Limb (tissue), 2 donors: Measurements from ENCODE around the gene COLGALT1.

Experiments used
- DNase-seq, 2 donors: peaks; one replicate each; pipeline ENCODE4 v3.0.0-alpha.2; 2016; ENCODE audit errors: extremely low spot score in 2 of 2

Gene COLGALT1

DNA sequence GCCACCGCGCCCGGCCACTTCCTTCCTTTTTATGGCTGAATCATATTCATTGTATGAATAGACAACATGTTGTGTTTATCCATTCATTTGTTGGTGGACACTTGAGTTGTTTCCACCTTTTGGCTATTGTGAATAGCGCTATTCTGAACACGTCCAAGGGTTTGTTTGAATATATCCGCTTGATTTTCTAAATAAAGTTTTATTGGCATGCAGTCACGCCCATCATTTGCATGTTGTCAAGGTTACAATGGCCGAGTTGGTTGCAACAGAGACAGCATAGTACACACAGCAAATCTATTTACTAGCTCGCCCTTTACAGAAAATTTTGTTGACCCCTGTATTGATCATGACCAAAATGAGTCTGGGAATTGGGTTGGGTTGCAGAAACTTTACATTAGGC is 43.5 kb downstream of the COLGALT1 start:
- DNase-seq: no peak

DNA sequence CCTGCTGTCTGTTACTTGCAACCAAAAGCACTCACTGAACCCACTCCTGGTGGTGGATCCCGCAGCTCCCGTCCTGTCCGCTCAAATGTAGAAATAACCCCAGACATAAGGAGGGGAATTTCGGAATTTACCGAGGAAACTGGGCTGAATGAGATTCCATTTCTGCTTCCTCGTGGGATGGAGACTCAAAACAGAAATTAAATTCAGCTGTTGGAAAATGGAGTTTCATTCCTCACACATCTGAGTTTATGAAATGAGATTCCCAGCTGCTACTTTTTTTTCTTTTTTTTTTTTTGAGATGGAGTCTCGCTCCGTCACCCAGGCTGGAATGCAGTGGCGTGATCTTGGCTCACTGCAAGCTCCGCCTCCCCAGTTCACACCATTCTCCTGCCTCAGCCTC is 44.3 kb downstream of the COLGALT1 start:
- DNase-seq: no peak

DNA sequence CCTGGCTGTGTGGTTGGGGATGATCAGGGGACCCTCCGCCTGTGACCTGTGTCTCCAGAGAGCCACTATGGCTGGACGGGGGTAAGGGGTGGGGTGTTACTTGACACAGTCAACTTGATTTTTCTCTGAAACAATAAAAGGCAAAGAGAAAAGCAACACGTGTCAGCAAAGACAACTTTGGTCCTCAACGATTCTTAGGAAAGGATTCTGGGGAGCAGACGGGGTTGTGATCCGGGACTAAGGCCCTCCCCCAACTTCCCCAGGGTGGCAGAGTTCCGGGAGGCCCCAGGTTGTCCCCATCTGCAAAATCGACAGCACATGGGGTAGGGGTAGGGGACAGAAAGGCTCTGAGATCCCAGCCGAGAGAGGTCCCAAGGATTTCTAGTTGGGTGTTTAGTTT is 46.2 kb downstream of the COLGALT1 start:
- DNase-seq: no peak

DNA sequence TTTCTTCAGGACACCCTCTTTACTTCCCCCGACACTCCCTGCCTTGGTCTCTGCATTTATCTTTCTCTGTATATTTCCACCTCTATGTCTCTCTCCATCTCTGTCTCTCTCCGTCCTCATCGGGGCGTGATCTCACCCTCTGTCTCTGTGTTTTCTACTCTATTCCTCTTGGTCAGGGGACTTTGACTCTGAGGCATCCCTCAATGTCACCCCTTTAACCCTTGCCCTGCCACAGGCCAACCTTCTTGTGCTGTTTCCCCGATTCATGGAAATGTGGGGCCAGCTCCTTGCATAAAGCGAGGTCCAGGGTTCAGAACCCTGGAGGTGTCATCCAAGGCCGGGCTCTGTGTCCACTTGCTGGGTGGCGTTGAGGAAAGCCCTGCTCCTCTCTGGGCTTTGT is 46.8 kb downstream of the COLGALT1 start:
- DNase-seq: no peak

DNA sequence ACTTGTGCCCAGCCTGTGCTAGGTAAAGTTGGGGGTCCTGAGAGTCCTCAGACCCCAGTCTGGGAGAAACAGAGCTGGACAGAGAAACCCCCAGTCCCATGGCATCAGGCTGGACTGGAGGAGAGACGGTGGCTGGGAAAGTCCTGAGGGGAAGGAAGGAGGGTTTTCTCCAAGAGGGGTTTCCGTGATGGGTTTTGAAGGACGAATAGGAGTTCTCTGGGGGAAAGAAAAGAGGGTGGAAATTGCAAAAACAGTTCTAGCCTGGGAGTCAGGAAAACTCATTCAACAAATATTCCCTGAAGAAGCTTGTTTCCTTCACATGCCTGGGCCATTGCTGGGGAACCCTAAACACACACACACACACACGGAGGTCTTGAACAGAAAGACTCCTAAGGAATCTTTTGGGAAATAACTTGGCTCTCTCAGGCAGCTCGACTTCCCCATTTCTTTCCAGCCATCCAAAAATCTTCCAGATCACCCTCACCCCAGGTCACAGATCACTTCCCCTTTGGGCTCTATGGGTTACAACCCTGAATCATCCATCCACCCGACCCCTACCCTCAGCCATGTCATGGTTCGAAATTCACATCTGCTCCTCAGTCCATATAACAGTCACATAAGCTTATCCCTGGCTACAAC is 47.5 kb downstream of the COLGALT1 start:
- no peak for DNase-seq

DNA sequence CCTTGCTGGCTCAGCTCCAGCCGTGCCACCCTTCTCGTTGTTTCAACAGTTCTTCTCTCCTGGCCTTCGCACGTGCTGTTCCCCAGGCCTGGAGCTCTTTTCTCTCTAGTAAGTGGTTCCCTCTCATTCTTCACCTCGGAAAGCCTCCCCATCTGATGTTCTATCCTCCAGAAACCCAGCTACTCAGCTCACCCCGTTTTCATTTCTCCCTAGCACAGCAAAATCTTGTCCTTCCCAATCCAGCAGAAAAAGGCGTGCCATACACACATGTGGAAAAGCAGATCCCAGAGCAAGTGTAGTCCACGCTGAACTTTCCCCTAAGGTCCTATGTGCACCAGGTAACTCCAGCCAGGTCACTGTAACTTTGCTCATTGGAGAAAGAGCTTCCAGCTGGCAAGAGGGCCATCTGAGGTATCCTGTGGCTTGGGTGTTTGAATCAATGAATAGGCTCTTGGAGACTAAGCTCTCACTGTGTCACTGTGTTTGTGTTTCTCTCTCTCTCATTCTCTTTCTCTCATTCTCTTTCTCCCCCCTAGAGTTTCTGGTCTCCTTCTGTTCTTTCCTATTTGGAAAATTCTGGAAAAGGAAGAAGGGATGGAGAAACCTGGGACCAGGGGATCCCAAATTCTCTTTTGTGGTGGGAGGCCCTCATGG is 49.0 kb downstream of the COLGALT1 start:
- DNase-seq: no peak

DNA sequence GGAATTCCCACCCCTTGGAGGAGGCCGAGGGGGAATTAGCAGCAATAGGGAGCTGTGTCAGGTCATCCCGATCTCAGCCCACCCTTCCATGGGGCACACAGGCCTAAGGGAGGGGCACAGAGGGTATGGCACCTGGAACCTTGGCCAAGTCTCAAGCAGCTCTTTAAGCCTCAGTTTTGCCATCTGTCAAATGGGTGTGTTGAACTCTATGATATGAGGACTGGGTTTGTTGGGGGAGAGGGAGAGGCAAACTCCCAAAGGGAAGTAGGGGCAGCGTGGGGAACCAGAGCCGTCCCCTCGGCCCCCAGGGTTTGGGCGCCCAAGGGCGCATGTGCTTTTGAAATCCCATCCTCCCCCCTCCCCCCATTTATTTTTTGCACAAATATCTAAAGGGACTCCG is 49.7 kb downstream of the COLGALT1 start:
- no peak for DNase-seq

DNA sequence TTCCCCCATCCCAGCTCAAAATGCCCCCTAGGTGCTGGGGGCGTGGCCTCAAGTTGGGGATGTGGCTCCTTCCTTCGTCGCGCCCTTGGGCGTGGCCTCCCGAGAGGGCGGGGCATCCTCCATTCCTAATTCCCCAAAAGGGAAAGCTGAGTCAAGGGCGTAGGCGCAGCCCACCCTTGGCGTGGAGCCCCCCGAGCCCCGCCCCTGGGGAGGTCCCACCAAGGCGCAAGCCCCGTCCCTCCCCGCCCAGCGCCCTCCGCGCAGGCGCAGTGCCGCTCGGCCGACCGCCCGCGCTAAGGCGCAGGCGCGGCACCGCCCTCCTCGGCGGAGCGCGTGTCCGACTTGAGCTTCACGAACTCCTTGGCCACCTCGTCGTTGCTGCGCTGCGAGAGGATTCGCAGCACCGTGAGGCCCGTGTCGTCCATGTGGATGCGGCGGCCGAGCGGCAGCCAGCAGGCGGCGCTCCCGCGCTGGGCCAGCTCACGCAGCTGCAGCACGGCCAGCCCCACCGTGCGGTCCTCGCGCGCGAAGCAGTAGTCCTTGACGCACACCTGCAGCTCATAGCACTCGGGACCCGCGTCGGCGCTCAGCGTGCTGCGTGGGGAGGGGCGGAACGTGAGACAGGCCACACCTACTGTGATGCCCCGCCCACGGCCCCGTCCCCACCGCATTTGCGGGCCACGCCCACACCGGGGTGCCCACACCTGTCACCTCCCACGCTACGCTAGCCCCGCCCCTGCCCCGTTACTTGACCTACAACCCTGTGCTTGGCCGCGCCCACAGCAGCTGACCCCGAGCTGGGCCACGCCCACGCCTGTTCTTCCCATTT is 50.5 kb downstream of the COLGALT1 start:
- DNase-seq: peak; percentile 70 to 90

DNA sequence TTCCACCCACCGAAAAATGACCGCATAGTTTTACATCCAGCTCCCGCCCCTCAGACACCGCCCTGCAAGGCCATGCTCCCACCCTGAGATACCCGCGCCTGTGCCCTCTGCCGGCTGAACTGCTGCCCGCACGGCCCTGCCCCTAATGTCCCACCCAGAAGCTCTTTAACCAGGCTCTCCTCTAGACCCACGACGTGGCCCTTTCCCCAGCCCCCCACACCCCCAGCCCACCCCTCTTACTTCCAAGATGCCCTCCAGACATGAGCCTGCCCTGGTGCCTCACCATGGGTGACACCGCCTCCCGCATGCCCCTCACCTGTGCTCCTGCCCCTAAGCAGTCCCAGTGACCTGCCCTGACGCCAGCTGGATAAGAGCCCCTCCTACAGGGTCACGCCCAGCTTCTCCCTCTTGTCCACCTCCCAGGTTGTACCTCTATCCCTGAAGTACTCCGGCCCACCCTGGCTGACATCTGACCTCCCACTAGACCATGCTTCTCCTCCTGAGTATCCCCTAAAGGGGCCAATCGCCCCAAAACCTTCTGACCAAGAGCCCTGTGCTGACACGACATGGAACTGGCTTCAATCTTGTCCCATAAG is 51.2 kb downstream of the COLGALT1 start:
- DNase-seq: no peak

DNA sequence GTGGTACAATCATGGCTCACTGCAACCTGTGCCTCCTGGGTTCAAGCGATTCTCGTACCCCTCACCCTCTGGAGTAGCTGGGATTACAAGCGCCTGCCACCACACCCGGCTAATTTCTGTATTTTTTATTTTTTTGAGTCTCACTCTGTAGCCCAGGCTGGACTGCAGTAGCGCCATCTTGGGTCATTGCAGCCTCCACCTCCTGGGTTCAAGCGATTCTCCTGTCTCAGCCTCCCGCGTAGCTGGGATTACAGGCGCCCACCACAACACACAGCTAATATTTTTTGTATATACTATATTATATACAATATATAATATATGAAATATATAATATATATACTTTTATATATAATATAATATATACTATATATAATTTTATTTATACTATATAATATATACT is 52.5 kb downstream of the COLGALT1 start:
- no peak for DNase-seq

DNA sequence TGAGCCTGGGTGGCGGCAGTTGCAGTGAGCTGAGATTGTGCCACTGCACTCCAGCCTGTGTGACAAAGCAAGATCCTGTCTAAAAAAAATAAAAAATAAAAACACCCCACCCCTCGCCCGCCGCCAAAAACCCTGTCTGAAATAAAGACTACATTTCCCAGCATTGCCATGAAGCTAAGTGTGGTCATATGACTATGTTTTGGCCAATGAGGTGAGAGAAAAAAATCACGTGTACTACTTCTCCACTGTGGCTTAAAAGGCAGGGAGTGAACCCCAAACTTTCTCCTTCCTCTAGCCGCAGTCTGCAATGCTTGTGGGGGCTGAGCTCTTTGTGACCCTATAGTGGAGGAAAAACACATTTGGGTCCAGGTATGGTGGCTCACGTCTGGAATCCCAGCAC is 54.9 kb downstream of the COLGALT1 start:
- no peak for DNase-seq

DNA sequence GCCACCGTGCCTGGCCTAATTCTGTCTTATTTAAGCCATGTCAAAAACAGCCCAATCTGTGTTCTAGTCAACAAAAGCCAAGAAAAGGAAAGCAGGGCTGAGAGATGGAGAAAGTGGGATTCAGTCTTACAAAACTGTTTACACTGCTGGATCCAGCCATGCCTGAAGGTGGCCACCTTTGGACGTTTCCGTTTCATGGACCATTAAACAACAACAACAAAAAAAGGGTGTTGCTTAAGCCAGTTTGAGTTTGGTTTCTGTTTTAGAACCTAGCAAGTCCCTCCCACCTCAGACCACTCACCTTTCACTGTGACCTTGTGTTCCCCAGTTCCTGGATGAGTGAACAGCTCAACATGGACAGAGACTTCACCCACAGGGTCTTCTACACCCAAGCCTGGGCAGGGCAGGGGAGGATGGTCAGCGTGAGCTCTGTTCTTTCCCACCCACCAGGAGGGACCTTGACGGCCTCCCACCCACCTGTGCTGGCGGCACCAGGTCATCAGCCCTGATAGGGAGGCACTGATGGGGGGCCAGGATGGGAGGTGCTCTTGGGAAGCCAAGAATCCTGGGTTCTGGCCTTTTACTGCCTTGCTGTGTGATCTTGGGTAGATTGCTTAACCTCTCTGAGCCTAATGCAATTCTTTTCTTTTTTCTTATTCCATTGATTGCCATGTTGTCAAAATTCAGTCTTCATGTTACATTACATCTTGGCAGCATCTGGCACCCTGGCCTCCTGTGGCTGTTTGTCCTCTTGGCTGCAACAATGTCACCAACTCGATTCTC is 56.2 kb downstream of the COLGALT1 start:
- DNase-seq: no peak

DNA sequence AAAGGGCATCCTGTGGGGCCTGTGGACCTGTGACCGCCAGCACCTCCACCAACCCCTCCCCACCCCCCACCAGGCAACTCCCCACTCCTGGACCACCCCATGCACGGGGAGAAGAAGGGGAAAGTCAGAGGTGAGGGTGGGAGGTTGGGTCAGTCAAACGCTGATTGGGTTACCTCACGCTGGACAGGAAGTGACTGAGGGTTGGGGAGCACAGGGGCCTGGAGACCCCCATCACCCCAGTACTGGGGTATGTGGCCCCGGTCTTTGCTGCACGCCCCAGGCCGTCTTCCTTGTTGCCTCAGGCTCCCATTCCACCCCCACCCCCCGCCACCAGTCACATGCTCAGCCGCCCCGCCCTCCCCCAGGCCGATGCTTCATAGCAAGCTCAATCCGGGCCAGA is 59.0 kb downstream of the COLGALT1 start:
- DNase-seq: no peak

DNA sequence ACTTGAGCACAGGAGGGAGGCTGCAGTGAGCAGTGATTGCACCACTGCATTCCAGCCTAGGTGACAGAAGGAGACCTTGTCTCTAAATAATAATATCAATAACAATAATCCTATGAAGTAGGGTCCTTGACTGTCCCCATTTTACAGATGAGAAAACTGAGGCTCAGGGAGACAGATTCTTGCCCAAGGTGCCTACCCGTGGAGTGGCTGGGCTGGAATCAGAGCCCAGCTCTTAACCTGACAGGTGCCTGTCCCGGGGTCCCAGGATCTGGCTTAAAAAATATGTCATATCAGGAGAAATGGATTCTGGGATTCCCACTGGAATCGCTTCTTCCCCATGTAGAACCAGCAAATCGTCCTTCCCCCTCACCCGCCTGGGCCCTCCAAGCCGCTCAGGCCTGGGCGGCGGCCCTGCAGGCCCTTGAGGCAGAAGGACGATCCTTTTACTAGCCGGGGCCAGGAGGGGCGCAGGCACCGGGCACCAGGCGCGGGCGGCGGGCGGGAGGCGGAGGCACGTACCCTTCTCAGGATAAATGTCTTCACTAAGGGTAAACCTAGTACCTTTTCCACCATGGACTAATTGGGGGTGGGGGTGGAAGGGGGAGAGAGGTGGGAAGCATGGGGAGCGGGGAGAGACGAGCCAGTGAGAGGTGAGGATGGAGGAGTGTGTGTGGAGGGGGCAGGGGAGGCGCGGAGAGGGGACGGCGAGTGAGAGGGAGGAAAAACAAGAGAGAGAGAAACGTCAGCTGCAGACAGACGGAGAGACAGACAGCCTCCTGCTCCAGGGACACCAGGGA is 60.6 kb downstream of the COLGALT1 start:
- DNase-seq: no peak

DNA sequence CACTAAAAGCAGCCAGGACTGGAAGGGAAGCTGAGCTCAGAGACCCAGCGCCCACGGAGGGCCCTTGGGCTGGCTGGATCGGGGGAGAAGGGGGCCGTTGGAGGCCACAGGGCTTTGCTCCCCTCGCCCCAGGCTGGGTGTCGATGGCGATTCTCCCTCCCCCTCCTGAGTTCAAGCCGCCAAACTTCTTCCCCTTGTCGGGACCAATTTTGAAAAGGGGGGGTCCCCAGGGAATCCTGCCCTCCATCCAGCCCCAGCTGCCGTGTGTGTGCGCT is 61.2 kb downstream of the COLGALT1 start:
- DNase-seq: no peak

DNA sequence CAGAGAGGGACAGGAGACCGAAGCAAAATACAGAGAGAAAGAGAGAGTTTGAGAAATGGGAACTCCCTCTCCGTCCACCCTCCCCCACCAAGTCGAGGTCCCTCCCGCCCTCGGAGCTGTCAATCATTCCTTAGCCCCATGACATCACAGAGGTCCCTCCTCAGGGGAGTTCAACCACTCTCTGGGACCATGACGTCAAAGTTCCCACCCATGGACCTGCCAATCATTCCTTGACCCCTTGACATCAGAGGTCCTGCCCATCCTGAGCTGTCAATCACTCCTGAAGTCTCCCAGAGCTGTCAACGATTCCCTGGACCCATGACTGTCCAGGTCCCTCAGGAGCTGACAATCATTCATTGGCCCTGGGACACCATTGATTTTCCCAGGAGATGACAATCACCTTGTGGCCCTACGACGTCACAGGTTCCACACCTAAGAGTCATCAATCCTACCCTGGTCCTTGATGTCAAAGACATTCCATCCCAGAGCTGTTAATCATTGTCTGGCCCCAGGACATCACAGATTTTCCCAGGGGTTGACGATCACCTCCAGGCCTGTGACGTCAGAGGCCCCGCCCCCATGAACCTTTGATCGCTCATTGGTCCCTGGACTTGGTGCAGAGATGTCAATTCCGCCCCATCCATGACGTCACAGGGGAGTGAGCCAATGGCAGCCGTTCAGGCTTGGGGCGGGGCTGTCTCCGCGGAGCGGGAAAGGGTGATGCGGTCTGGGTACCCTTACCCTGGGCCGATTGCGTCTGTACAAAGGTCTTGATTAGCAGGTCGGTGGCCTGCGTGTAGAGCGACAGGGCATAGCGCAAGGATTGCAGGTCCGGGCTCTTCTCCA is 61.7 kb downstream of the COLGALT1 start:
- no peak for DNase-seq

DNA sequence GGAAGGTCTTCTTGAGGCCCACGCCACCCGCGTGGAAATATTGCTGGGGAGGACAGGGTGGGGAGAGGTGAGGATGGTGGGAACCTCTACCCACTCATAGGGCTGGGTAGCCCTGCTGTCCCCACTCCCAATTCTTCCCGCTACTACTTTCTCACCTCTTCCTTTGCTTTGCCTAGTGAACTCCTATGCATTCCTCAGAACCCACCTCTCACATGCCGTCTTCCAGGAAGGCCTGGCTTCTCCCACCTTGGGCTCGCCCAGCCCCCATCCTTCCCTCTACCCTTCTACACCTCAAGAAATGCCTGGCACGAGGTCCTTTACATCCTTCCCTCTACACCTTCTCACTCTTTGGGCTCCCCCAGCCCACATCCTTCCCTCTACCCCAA is 62.4 kb downstream of the COLGALT1 start:
- no peak for DNase-seq

DNA sequence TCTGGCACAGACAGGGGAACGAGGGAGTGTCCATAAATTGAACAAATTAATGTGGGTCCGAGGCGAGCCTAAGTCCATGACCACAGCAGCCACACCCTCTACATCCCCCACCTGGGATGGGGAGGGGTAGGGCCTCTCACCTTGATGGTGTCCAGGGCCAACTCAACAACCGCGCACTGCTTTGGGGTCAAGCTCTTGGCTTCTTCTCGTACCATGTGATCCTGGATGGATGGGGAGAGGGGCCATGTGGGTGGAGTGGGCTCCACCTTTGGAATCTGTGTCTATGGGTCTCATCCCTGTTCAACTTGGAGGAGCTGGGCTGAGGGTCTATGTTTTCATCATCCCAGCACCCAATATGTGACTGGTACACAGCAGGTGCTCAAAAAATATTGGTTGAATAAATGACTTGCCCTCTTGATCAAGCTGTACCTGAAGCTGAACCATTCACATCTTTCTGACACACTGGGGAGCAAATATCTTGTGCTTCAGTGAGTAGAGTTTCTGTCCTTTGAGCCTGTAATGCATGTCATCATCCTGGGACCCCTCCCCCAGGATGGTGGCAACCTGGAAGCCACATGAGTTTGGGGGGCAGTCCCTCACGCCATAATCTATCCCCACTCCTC is 62.9 kb downstream of the COLGALT1 start:
- no peak for DNase-seq

DNA sequence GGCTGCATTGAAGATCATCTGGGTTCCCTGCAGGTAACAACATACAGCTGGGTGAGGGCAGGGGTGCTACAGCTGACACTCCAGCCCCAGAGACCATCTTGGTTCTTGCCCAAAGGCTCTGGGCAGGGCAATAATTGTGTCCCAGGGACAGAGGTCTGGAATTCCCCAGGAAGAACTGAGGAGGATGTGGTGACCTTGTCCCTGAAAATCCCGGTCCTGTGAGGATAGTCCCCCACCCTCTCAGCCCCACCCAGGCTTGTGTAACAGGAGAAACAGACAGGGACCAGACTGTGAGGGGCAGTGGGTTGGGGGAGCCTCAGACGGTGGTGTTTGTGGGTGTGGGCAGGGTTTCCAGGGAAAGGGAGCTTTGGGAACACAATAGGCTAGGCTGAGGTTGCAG is 63.5 kb downstream of the COLGALT1 start:
- no peak for DNase-seq

DNA sequence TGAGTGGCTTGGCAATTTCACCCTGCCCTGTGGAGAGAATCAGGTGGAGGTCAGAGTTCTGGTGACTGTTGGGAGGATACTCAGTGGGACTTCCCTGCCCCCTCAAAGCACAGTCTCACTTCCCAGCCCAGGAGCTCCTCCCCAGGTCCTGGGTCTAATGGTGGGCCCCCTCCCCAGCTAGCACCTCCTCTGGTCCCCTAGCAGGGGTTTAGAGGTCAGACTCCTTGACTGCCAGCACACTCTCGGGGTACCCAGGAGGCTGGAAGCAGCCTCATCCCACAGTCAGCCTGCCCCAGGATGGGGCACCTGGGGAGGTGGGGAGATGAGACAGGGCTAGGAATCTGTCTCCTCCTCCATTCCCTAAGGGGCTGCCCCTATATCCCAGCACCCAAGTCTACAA is 65.2 kb downstream of the COLGALT1 start:
- DNase-seq: no peak
